GM12891 (cell line): ENCODE data around the gene TRDMT1.

ENCODE experiments used
- DNase-seq: peaks from one replicate; pipeline ENCODE4 v3.0.0; 2011; ENCODE audit warnings: low spot score; ENCODE audit not compliant: insufficient read length
- FAIRE-seq: peaks from 2 replicates; lab custom pipeline; 2011; peaks lifted over from hg19 to GRCh38; lab: Jason Lieb, UNC
- PAX5 ChIP-seq: IDR thresholded peaks from 2 replicates; pipeline ENCODE4 v1.6.1; 2011; ENCODE audit warnings: low read length, moderate library complexity, mild to moderate bottlenecking; ENCODE audit not compliant: insufficient read depth, severe bottlenecking
- POLR2A ChIP-seq: IDR thresholded peaks from 2 replicates; pipeline ENCODE4 v1.6.1; 2011; ENCODE audit warnings: low read depth, low read length, control low read depth
- POLR2AphosphoS5 ChIP-seq: IDR thresholded peaks from 2 replicates; pipeline ENCODE4 v1.6.1; 2011; ENCODE audit warnings: low read depth, low read length, control low read depth
- POU2F2 ChIP-seq: IDR thresholded peaks from 2 replicates; pipeline ENCODE4 v1.6.1; 2011; ENCODE audit warnings: low read depth, mild to moderate bottlenecking, control low read depth, low read length, moderate library complexity
- SPI1 ChIP-seq: IDR thresholded peaks from 2 replicates; pipeline ENCODE4 v1.6.1; 2011; ENCODE audit warnings: low read depth, low read length, control low read depth
- TAF1 ChIP-seq: IDR thresholded peaks from 2 replicates; pipeline ENCODE4 v1.6.1; 2011; ENCODE audit warnings: low read depth, low read length, control low read depth

The TRDMT1 gene

DNA sequence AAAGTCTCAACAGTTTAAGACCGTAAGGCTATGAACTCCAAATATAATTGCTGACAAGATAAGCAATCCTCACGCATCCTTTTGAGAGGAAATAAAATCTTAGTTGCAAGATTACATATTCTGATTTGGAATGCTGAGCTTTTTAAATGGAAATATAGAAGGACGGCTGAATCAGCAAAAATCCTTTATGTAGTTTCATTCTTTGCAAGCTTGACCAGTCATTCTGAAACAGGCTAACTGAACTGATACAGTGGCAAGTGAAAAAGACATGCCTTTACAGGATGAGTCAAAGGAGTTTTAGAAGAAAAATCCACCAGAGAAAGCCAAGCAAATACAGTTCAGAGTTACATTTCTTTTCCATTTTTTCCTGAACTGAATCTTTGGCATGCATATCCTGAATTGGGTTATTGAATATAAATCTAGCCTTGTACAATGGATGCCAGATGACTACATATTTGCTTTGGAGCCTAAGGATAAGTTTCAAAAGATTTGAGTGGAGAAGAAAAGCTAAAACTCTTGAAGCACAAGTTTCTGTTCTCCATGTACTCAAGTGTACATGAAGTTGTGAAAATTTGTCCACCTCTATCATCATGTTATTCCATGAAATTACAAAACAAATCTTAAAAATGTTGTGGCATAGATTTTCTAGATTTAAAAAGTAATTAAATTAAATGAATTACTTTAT lies 30.9 kb upstream of the TRDMT1 start:
- TF ChIP-seq TAF1 (no peak), POLR2AphosphoS5 (no peak), POLR2A (no peak), POU2F2 (no peak), PAX5 (no peak), SPI1 (no peak)
- FAIRE-seq (peak; percentile 66), DNase-seq (no peak)

DNA sequence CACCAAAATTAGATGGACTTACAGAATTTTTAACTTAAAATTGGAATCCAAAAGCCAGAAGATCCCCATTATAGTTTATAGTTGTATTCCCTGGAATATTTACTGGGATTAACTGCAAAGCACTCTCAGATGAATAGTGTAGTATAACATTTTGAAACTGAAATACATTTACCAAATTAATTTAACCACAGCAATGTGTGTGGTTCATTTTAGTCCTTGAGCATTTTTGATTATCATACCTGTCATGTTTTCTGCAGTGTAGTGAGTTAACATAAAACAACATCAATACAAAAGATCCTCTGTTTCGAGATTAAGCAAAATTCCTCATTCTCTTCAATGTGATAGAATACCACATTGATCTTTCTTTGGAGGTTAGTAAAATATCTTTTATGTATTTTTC lies 30.3 kb upstream of the TRDMT1 start:
- FAIRE-seq: no peak
- DNase-seq: no peak
- no peak for TF ChIP-seq POLR2A
- no peak for TF ChIP-seq POU2F2
- no peak for TF ChIP-seq TAF1
- TF ChIP-seq POLR2AphosphoS5: no peak
- TF ChIP-seq SPI1: no peak
- TF ChIP-seq PAX5: no peak

DNA sequence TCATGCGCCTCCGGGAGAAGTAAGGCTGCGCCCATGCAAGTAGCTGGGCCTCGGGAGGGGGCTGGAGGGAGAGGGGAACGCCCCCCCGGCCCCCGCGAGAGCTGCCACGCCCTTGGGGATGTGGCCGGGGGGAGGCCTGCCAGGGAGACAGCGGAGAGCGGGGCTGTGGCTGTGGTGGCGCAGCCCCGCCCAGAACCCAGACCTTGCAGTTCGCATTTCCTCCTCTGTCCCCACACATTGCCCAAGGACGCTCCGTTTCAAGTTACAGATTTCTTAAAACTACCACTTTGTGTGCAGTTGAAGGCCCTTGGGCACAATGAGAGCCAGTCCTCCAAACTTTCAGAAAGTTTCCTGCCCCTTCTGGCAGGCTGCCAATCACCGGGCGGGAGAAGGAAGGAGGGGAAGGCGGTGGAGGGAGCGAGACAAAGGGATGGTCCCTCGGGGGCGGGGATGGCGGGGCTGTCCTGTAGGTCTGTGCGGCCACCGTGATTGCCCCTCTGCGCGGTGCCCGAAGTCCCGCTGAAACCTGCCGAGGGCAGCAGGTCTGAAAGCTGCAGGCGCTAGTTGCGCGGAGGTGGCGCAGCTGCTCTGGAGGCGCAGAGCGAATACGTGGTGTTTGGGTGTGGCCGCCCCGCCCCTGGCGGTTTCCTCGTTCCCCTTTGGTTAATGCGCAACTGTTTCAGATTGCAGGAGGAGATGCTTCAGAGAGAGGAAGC lies 28.7 kb upstream of the TRDMT1 start:
- DNase-seq (no peak), FAIRE-seq (peak; percentile 93)
- no peak for TF ChIP-seq TAF1
- 0 out of 2 replicates have a peak, but pooled peaks have one; percentile 39 for TF ChIP-seq POLR2AphosphoS5
- TF ChIP-seq POLR2A: 0 out of 2 replicates have a peak, but pooled peaks have one; percentile 32
- no peak for TF ChIP-seq PAX5
- TF ChIP-seq POU2F2: 0 out of 2 replicates have a peak, but pooled peaks have one; percentile 17
- TF ChIP-seq SPI1: peak; percentile 66

- FAIRE-seq (peak; percentile 13), DNase-seq (no peak)
- TF ChIP-seq POLR2A: no peak
- TF ChIP-seq TAF1: no peak
Observed at GRCh38 chr10:17229717-17229966, 28.2 kb upstream of the TRDMT1 start.

DNA sequence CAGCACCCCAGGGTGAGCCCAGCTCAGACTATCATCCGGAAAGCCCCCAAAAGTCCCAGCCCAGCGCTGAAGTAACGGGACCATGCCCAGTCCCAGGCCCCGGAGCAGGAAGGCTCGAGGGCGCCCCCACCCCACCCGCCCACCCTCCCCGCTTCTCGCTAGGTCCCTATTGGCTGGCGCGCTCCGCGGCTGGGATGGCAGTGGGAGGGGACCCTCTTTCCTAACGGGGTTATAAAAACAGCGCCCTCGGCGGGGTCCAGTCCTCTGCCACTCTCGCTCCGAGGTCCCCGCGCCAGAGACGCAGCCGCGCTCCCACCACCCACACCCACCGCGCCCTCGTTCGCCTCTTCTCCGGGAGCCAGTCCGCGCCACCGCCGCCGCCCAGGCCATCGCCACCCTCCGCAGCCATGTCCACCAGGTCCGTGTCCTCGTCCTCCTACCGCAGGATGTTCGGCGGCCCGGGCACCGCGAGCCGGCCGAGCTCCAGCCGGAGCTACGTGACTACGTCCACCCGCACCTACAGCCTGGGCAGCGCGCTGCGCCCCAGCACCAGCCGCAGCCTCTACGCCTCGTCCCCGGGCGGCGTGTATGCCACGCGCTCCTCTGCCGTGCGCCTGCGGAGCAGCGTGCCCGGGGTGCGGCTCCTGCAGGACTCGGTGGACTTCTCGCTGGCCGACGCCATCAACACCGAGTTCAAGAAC lies 27.7 kb upstream of the TRDMT1 start:
- DNase-seq: no peak
- TF ChIP-seq PAX5 (no peak), POLR2A (peak; percentile 36; the same call in 1 of the 2 replicates)
- peak; percentile 73 for FAIRE-seq

DNA sequence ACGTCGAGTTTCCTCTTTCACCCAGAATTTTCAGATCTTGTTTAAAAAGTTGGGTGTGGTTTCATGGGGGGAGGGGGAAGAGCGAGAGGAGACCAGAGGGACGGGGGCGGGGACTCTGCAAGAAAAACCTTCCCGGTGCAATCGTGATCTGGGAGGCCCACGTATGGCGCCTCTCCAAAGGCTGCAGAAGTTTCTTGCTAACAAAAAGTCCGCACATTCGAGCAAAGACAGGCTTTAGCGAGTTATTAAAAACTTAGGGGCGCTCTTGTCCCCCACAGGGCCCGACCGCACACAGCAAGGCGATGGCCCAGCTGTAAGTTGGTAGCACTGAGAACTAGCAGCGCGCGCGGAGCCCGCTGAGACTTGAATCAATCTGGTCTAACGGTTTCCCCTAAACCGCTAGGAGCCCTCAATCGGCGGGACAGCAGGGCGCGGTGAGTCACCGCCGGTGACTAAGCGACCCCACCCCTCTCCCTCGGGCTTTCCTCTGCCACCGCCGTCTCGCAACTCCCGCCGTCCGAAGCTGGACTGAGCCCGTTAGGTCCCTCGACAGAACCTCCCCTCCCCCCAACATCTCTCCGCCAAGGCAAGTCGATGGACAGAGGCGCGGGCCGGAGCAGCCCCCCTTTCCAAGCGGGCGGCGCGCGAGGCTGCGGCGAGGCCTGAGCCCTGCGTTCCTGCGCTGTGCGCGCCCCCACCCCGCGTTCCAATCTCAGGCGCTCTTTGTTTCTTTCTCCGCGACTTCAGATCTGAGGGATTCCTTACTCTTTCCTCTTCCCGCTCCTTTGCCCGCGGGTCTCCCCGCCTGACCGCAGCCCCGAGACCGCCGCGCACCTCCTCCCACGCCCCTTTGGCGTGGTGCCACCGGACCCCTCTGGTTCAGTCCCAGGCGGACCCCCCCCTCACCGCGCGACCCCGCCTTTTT lies 26.9 kb upstream of the TRDMT1 start, which contains the start of gene VIM:
VIM (plus strand) TSS at position 151 of the 925 bp plus-strand sequence. CDS start 1,182 bp downstream, outside the sequence.
- FAIRE-seq (peak; percentile 85), DNase-seq (no peak)
- TF ChIP-seq SPI1: no peak
- TF ChIP-seq TAF1: peak; percentile 32; the same call in 1 of the 2 replicates
- TF ChIP-seq POU2F2: no peak
- no peak for TF ChIP-seq PAX5

DNA sequence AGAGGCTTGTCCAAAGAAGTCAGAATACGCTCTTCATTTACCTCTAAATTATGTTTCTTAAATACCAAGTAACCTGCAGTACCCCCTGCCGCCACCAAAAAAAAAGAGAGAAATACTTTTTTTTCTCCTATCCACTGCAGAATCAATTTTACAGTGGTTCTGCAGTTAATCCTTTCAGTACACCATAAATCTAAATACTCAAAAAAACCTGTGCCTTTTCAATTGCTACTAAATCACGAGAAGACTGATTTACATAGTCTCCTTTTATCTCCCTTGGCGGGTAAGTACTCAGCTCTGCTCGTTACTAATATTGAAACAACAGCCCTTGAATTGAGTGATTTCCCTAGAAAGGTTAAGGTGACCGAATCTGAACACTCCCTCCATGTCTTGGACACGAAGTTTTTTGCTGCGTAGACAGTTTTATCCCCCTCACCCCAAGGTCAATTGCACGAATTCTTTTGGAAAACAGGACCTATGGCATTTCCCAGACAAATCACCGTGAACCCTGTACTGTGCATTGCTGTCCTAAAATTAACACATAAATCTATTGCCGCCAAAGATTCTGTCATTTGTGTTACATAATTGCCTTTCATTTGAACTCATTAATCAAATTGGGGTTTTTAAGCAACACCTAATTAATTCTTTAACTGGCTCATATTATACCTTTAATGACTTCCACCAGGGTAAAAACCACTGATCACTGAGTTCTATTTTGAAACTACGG lies 26.1 kb upstream of the TRDMT1 start:
- DNase-seq (no peak), FAIRE-seq (peak; percentile 55)
- TF ChIP-seq SPI1 (no peak), TAF1 (no peak), PAX5 (no peak), POLR2AphosphoS5 (no peak), POLR2A (no peak), POU2F2 (0 out of 2 replicates have a peak, but pooled peaks have one; percentile 35)

DNA sequence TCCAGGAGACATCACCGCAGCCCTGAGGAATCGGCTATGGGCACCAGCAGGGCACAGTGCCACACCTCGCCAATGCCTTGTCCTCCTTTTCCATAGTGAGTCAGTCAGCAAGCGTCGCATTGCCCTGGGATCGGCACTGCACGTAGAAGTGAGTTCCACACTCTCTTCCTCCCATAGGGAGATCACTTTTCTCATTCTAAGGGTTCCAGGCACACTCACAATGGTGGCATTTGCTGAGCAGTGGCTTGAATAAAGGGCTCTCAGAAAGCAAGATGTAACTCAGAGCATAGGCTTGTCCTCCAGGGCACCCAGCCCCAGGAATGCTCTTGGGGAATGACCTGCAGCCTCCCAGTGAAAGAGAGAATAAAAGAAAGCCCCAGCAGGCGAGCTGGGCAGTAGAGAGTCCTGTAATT lies 25.4 kb upstream of the TRDMT1 start:
- FAIRE-seq: no peak
- no peak for DNase-seq
- TF ChIP-seq TAF1: no peak
- TF ChIP-seq POU2F2: no peak
- TF ChIP-seq POLR2AphosphoS5: no peak
- TF ChIP-seq SPI1: no peak
- TF ChIP-seq PAX5: no peak
- no peak for TF ChIP-seq POLR2A

DNA sequence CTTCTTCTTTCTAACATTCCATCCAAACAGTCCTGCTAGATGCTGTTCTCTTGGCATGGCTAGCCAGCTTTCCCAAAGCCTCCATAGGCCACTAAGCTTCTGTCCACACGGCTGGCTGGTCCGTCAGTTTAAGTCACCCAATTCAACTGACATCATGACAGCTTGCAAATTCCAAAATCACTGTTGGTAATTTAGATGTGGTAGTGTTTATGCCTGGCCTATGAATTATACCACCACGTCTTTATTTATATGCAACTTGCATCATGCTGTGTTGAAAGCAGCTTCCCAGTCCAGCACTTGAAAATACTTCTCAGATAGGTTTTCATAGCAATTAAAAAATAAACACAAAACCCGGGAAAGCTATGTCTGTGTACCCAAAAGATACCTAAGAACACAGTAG lies 24.3 kb upstream of the TRDMT1 start:
- FAIRE-seq: no peak
- no peak for TF ChIP-seq POLR2AphosphoS5
- TF ChIP-seq TAF1: no peak
- TF ChIP-seq PAX5: no peak

More for the DNA sequence above, 24.3 kb upstream of the TRDMT1 start:
- no peak for DNase-seq
